NCI-H69 (cell line): ENCODE data around the gene CSTF3.

ENCODE experiments used
- DNase-seq: peaks from one replicate; lab custom pipeline; 2025; lab: John Stamatoyannopoulos, UW

Gene CSTF3

GRCh38 chr11:33040862-33041453 lies 120.3 kb downstream of the CSTF3 start:
- DNase-seq = peak; percentile 43

- DNase-seq = peak; percentile 86
Measured at GRCh38 chr11:33040033-33040861, 121.0 kb downstream of the CSTF3 start.

GRCh38 chr11:33039274-33040032 lies 121.8 kb downstream of the CSTF3 start, which contains the start of gene TCP11L1:
TSS of gene TCP11L1 (plus strand) at chr11:33039572. CDS start at chr11:33043774, 4,202 bp downstream.
- DNase-seq = peak; percentile 97

- no peak for DNase-seq
Measured at GRCh38 chr11:33035011-33035410, 126.3 kb downstream of the CSTF3 start.
